AG04449 (cell line): Measurements from ENCODE around the gene LRMDA.

Experiments
- CTCF ChIA-PET: fragments of 350-600 bp; formaldehyde crosslinking; extraction: SDS; loops from one replicate; lab custom pipeline; 2021; ENCODE audit warnings: antibody characterized with exemption; lab: Yijun Ruan, JAX
- POLR2A ChIA-PET: fragments of 400-600, 350-600 bp; formaldehyde crosslinking; extraction: SDS; loops from one replicate; lab custom pipeline; 2020; ENCODE audit warnings: antibody characterized with exemption, inconsistent platforms; lab: Yijun Ruan, JAX
- DNase-seq: peaks from one replicate; pipeline ENCODE4 v3.0.0-alpha.2; 2010; ENCODE audit warnings: low read depth, low spot score
- H3K4me3 ChIP-seq: 2 replicates; pipeline ENCODE4 v1.5.1; 2011; ENCODE audit warnings: low read depth, mild to moderate bottlenecking, control low read depth, low read length
- CTCF ChIP-seq: IDR thresholded peaks from one replicate; pipeline ENCODE4 v1.5.1; 2011; ENCODE audit warnings: mild to moderate bottlenecking, moderate library complexity, low read length, control low read depth, inconsistent platforms; ENCODE audit not compliant: insufficient read depth; ENCODE audit errors: missing control alignments

LRMDA gene

GRCh38 chr10:75753621-75754020 is 322.2 kb downstream of the LRMDA start:
- POLR2A ChIA-PET = no interaction called here
- CTCF ChIA-PET = no interaction called here
- H3K4me3 ChIP-seq = no peak overlapping the region
- no peak for DNase-seq
- TF ChIP-seq CTCF = no peak

- no peak overlapping the region for H3K4me3 ChIP-seq
- no peak for TF ChIP-seq CTCF
- ChIA-PET POLR2A (no interaction called here), CTCF (no interaction called here)
- no peak for DNase-seq
These were observed 322.8 kb downstream of the LRMDA start for GRCh38 chr10:75754096-75754831.

GRCh38 chr10:75755528-75755927 is 324.1 kb downstream of the LRMDA start:
- CTCF ChIA-PET = no interaction called here
- DNase-seq = no peak
- H3K4me3 ChIP-seq = no peak overlapping the region
- POLR2A ChIA-PET = no interaction called here
- TF ChIP-seq CTCF = no peak

- CTCF ChIA-PET = no interaction called here
- no peak for TF ChIP-seq CTCF
- POLR2A ChIA-PET = no interaction called here
- DNase-seq = no peak
- no peak overlapping the region for H3K4me3 ChIP-seq
These were observed 329.9 kb downstream of the LRMDA start for GRCh38 chr10:75761289-75761688.

GRCh38 chr10:75762431-75762802 is 331.0 kb downstream of the LRMDA start:
- ChIA-PET CTCF (no interaction called here), POLR2A (no interaction called here)
- no peak overlapping the region for H3K4me3 ChIP-seq
- DNase-seq = no peak
- TF ChIP-seq CTCF = no peak

GRCh38 chr10:75763652-75764051 is 332.2 kb downstream of the LRMDA start:
- no peak for DNase-seq
- no peak for TF ChIP-seq CTCF
- H3K4me3 ChIP-seq = no peak overlapping the region
- ChIA-PET POLR2A (no interaction called here), CTCF (no interaction called here)
